Spleen (tissue), 11 donors: Measurements from ENCODE around the gene BTBD19. TPM values are rescaled to one million over a fixed set of nuclear protein-coding genes. Genes with fewer than 3 reads are reported as not detected.
"Not testable (repeated sequence)": the region's sequence is repeated elsewhere in the genome, so short reads cannot be mapped to it uniquely, and the experiment has no call there.

Source experiments
- DNase-seq: peaks from one replicate; pipeline ENCODE4 v3.0.0-alpha.2; 2020
- H3K27ac ChIP-seq, 8 donors: fragments of 200-600 bp; sonication (generic) in 7 of 8; 1 replicate in 4 of 8; 2 replicates in 4 of 8; pipeline versions ENCODE4 v1.5.0 to v1.8.0; 2016 to 2021; ENCODE audit warnings: inconsistent platforms in 4 of 8, mild to moderate bottlenecking in 4 of 8, moderate library complexity in 1 of 8
- H3K27me3 ChIP-seq, 7 donors: fragments of 200-600 bp; sonication (generic) in 6 of 7; replicated peaks in 1 of 7; 1 replicate in 4 of 7; 2 replicates in 3 of 7; pipeline versions ENCODE4 v1.5.0 to v1.8.0; 2016 to 2021; ENCODE audit warnings: inconsistent platforms in 3 of 7, mild to moderate bottlenecking in 1 of 7
- H3K36me3 ChIP-seq, 6 donors: fragments of 200-600 bp; sonication (generic) in 5 of 6; 1 replicate in 4 of 6; 2 replicates in 2 of 6; pipeline versions ENCODE4 v1.5.0 to v1.8.0; 2016 to 2021; ENCODE audit warnings: inconsistent platforms in 2 of 6
- H3K4me1 ChIP-seq, 6 donors: fragments of 200-600 bp; sonication (generic) in 5 of 6; 1 replicate in 3 of 6; 2 replicates in 3 of 6; pipeline versions ENCODE4 v1.5.0 to v1.8.0; 2016 to 2021; ENCODE audit warnings: inconsistent platforms in 3 of 6
- H3K4me3 ChIP-seq, 8 donors: fragments of 200-600 bp; sonication (generic) in 7 of 8; 1 replicate in 4 of 8; 2 replicates in 4 of 8; pipeline versions ENCODE4 v1.5.0 to v1.8.0; 2016 to 2021; ENCODE audit warnings: inconsistent platforms in 4 of 8, mild to moderate bottlenecking in 4 of 8, moderate library complexity in 2 of 8
- H3K9me3 ChIP-seq, 8 donors: fragments of 200-600 bp; sonication (generic) in 7 of 8; 1 replicate in 4 of 8; 2 replicates in 4 of 8; pipeline versions ENCODE4 v1.5.0 to v1.8.0; 2016 to 2021; ENCODE audit warnings: inconsistent platforms in 4 of 8
- CTCF ChIP-seq, 11 experiments: fragments of 200-600 bp in 7 of 11; fragments of 450-650 bp in 4 of 11; sonication (generic) in 4 of 11; IDR thresholded peaks in 8 of 11; conservative IDR thresholded peaks in 3 of 11; 1 replicate in 7 of 11; 2 replicates in 4 of 11; pipeline versions ENCODE4 v1.4.0 to v1.8.0; 2016 to 2021; ENCODE audit warnings: antibody characterized with exemption in 11 of 11, inconsistent platforms in 4 of 11, mild to moderate bottlenecking in 1 of 11
- POLR2A ChIP-seq, 3 donors: fragments of 450-650 bp; IDR thresholded peaks; one replicate each; pipeline ENCODE4 v1.5.1; 2017; ENCODE audit warnings: antibody characterized with exemption in 3 of 3, mild to moderate bottlenecking in 1 of 3
- POLR2AphosphoS5 ChIP-seq, 3 donors: sonication (generic); formaldehyde crosslinking; IDR thresholded peaks; one replicate each; pipeline ENCODE4 v1.5.1; 2017; ENCODE audit warnings: antibody characterized with exemption in 3 of 3
- WGBS, 5 donors: extraction: QIAGEN DNeasy Blood & Tissue Kit in 3 of 5; methylation state at CpG; one replicate each; pipeline versions ENCODE4 v1.1.5 to v1.1.7; 2013 to 2018; 5-methylcytosine and 5-hydroxymethylcytosine counted together
- intact Hi-C: fragments of 100-400 bp; cut with DNase I; formaldehyde crosslinking; loops from one replicate; pipeline ENCODE4 v1.15.0; 2023; ENCODE audit warnings: low total_unique reads
- polyA plus RNA-seq, 3 donors: library from polyadenylated mRNA; stranded (reverse); fragments of 200-250 nt; gene quantifications; one replicate each; pipeline ENCODE4 v1.2.1, GENCODE V29; 2013
- total RNA-seq, 7 donors: library from RNA; depleted of rRNA in 3 of 7; stranded (reverse); fragments of >200 nt in 3 of 7; fragmentation: NEBNext Ultra II Directional in 4 of 7; extraction: Animal tissue kit (Norgen Biotek cat#: 25700) in 4 of 7; gene quantifications; one replicate each; pipeline versions ENCODE4 v1.1.0 to v1.2.1, GENCODE V29; 2016 to 2021
- donor health status: healthy with polysubstance abuse.
- donor health status: DM: no; HTN: no; CAD: no; lungs with moderate emphysema.
- donor health status: DM: no; HTN: no; CAD: no.
- donor health status: Bipolar disorder and iron deficiency.
- donor health status: healthy.
- donor health status: DM: no; HTN: no; CAD: no.
- donor health status: DM: yes; HTN: yes; CAD: no.

Gene BTBD19
- total and polyA plus RNA-seq, 10 donors: 0.73 to 11.9 (median 5.7) TPM

DNA sequence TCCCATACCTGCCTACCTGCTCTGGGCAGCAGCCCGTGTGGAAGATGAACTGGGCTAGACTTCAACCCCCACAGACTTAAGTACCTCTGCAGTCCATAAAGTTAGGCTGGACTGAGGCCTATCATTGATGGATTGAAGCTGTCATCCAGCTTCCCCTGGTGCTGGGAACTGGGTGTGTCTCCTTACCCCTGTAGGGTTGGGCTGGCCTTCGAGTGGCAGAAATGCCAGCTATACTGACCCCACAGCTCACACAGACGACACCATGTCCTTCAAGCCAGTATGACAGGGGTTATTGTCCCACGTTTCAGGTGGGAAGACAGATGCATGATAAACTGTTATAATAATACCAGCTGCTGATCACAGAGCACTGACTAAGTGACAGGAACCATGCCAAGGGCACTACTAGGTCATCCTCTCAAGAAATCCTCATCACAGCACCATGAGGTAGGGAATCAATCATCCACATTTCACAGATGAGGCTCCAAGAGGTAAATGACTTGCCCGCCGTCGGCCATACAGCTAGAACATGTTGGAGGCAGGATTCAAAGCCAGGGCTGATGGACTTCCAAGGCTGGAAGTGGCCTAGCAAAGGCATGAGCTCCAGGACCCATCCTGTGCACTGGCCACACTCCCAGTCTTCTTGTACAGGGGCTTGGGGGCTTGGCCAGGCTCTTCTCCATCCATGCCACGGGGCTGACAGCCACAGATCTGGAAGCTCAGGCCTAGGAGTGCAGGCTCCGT lies 20.0 kb upstream of the BTBD19 start, which contains the start of gene BEST4:
Gene BEST4 (minus strand): TSS at position 51 of the 741 bp plus-strand sequence. CDS start 465 bp downstream, outside the sequence.
- H3K27me3 ChIP-seq: no peaks in the 10 kb centered on the region
- H3K4me3 ChIP-seq: no peak within 1 kb of the TSS
- H3K9me3 ChIP-seq: no peaks in the 10 kb centered on the region
- DNase-seq: no peak
- H3K36me3 ChIP-seq: no peaks in the 10 kb centered on the region
- TF ChIP-seq POLR2AphosphoS5 (IDR thresholded peaks at IDR 0.05) (no peak), CTCF (IDR thresholded peaks at IDR 0.05 in 8 of 11, conservative IDR thresholded peaks at IDR 0.05 in 3 of 11) (no peak), POLR2A (IDR thresholded peaks at IDR 0.05) (no peak)
- intact Hi-C loops: loop anchor here (5.0 to 10.0 kb wide), 2 partner anchors 34 to 53 kb away; partner anchors contain the start of genes KIF2C and RNU5D-1
- peaks cover 12 to 36% (median 35%) of the 10 kb centered on the region in 6 donors for H3K4me1 ChIP-seq
- 63 to 86% (median 77%) methylated on average over 3 to 9 of the region's 9 CpGs for WGBS, 5 donors
- peak within 1 kb of the TSS in 2 of 8 donors; percentile 5 to 73 for H3K27ac ChIP-seq

DNA sequence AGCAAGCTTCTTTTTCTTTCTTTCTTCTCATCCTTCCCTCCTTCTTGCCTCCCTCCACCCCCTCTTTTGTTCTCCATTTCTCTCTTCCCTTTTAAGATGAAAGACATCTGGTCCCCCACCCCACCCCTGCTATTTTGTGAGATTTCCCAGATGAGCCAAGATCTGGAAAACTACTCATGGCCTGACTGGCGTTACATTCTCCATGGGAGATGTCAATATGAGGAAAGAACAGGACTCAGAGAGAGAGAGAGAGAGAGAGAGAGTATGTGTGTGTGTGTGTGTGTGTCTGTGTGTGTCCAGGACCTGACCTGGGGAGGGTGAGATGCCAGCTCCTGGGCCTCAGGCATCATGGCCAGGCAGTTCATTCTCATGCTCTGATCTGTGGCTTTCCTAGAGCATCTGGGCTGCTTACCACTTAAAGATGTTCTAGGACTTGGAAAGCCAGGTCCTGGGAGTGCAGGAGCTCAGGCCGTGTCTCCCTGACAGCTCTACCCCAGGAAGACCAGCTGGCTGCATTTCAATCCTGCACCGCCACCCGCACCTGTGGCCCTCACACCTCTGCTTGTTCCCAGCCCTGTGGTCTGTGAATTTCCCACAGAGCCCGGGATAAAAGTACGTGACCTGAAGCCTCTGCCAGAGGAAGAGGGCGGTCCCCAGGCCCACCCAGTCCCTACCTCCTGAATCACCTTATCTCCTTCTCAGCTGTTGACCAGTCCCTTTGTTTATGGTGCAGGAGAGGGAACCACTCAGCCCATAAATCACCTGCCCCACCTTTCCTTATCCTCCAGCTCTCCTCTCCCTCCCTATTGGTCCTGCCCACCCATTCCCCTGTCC lies 17.1 kb upstream of the BTBD19 start:
- H3K27me3 ChIP-seq: no peaks in the 10 kb centered on the region
- no peak overlapping the region for H3K4me3 ChIP-seq
- H3K9me3 ChIP-seq: no peaks in the 10 kb centered on the region
- intact Hi-C loops: no loop called here
- 73 to 84% (median 75%) methylated on average over 7 of the region's 7 CpGs for WGBS, 5 donors
- peaks cover 0 to 7% (median 6%) of the 10 kb centered on the region in 6 donors for H3K4me1 ChIP-seq
- peak; percentile 61 for DNase-seq
- no peak overlapping the region for H3K27ac ChIP-seq
- TF ChIP-seq CTCF (IDR thresholded peaks at IDR 0.05 in 8 of 11, conservative IDR thresholded peaks at IDR 0.05 in 3 of 11) (no peak), POLR2A (IDR thresholded peaks at IDR 0.05) (no peak), POLR2AphosphoS5 (IDR thresholded peaks at IDR 0.05) (no peak)
- H3K36me3 ChIP-seq: no peaks in the 10 kb centered on the region

DNA sequence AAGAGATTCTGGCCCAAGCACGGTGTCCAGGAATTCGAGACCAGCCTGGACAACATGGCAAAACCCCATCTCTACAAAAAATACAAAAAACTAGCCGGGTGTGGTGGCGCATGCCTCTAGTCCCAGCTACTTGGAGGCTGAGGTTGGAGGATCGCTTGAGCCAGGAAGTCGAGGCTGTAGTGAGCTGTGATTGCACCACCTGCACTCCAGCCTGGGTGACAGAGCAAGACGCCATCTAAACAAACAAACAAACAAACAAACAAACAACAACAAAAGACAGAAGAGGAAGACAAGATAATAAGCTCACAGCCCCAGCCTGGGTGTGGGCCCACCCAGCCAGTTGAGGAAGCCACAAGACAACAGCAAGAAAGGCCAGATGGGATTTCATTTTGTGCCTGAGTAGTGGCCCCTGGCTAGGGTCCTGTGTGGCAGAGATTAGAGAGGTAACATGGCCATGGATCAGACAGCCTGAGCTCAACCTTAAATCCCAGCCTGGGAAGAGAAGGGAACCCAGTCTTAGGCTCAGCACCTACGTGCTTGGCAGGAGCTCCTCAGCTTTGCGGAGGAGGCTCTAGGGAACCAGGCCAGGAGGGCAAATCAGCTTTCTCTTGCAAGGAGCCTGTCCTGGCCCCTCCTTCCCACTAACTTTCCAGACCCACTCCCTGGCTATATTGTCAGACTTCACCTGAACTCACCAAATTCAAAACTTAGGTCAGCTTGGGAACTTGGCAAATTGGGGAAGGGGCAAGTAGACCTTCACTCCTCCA lies 15.4 kb upstream of the BTBD19 start:
- DNase-seq: peak; percentile 30
- Histone ChIP-seq H3K9me3 (no peaks in the 10 kb centered on the region), H3K4me1 (no peaks in the 10 kb centered on the region), H3K4me3 (no peak overlapping the region), H3K27ac (no peak overlapping the region), H3K36me3 (no peaks in the 10 kb centered on the region), H3K27me3 (no peaks in the 10 kb centered on the region)
- intact Hi-C loops: no loop called here
- 87 to 93% (median 90%) methylated on average over 9 of the region's 9 CpGs for WGBS, 5 donors
- no peak for TF ChIP-seq POLR2A (IDR thresholded peaks at IDR 0.05)

GRCh38 chr1:44797886-44798285 lies 10.4 kb upstream of the BTBD19 start:
- DNase-seq: peak; percentile 53
- peak overlapping the region in 1 of 8 donors; percentile 95 for H3K27ac ChIP-seq
- H3K27me3 ChIP-seq, intact Hi-C loops, H3K9me3 ChIP-seq, H3K36me3 ChIP-seq, H3K4me3 ChIP-seq: not testable (repeated sequence)
- H3K4me1 ChIP-seq: peaks cover 11 to 36% (median 30%) of the 10 kb centered on the region in 6 donors
- 85 to 96% (median 89%) methylated on average over 8 of the region's 8 CpGs for WGBS, 5 donors
